HepG2 (cell line): ENCODE measurements around the gene ZNF691. TPM values are rescaled to one million over a fixed set of nuclear protein-coding genes. Genes with fewer than 3 reads are reported as not detected.
A peak's percentile ranks its signal among the peaks of the same experiment; 100 is the strongest.

Experiments used
- AHR ChIP-seq: IDR thresholded peaks from 2 replicates; pipeline ENCODE4 v1.6.1; 2018; ENCODE audit warnings: missing genetic modification reagents, missing compliant biosample characterization
- ASH2L ChIP-seq: fragments of 300-600, 200-600 bp; sonication (generic); IDR thresholded peaks from 2 replicates; pipeline ENCODE4 v1.7.0; 2017; ENCODE audit warnings: low read depth, mild to moderate bottlenecking, moderate library complexity, mixed read lengths, low read length; ENCODE audit not compliant: insufficient read length
- HMG20A ChIP-seq: IDR thresholded peaks from 2 replicates; pipeline ENCODE4 v1.6.1; 2016; ENCODE audit warnings: borderline replicate concordance
- HNRNPK ChIP-seq: fragments of 200-400 bp; formaldehyde crosslinking; IDR thresholded peaks from 2 replicates; pipeline ENCODE4 v1.6.1; 2018; ENCODE audit warnings: low read length, low read depth, moderate library complexity, mild to moderate bottlenecking; ENCODE audit not compliant: poor library complexity, severe bottlenecking
- MYC ChIP-seq: sonication (generic); formaldehyde crosslinking; IDR thresholded peaks from 2 replicates; pipeline ENCODE4 v1.9.0; 2021; ENCODE audit warnings: missing genetic modification reagents, borderline replicate concordance
- NFE2L1 ChIP-seq: sonication (generic); formaldehyde crosslinking; IDR thresholded peaks from 2 replicates; pipeline ENCODE4 v1.4.0; 2020; ENCODE audit warnings: missing genetic modification reagents, mild to moderate bottlenecking, borderline replicate concordance
- NFYC ChIP-seq: IDR thresholded peaks from 2 replicates; pipeline ENCODE4 v1.6.1; 2016; ENCODE audit warnings: missing genetic modification reagents, missing compliant biosample characterization
- PLRG1 ChIP-seq: fragments of 450-650 bp; conservative IDR thresholded peaks from 2 replicates; pipeline ENCODE4 v1.6.1; 2016
- REL ChIP-seq: sonication (generic); formaldehyde crosslinking; conservative IDR thresholded peaks from 2 replicates; pipeline ENCODE4 v1.8.0; 2022; ENCODE audit warnings: mild to moderate bottlenecking, missing genetic modification reagents, moderate library complexity
- SIX4 ChIP-seq: sonication (generic); formaldehyde crosslinking; IDR thresholded peaks from 2 replicates; pipeline ENCODE4 v1.4.0; 2020; ENCODE audit warnings: missing genetic modification reagents
- XRCC5 ChIP-seq: fragments of 200-400 bp; formaldehyde crosslinking; optimal IDR thresholded peaks from 2 replicates; pipeline ENCODE3; 2017; ENCODE audit warnings: mild to moderate bottlenecking, low read length
- ZC3H13 ChIP-seq: sonication (generic); formaldehyde crosslinking; IDR thresholded peaks from 2 replicates; pipeline ENCODE4 v1.8.1; 2023; ENCODE audit warnings: mild to moderate bottlenecking, missing genetic modification reagents, moderate library complexity
- ZNF17 ChIP-seq: sonication (generic); formaldehyde crosslinking; IDR thresholded peaks from 2 replicates; pipeline ENCODE4 v1.5.0; 2020; ENCODE audit warnings: mild to moderate bottlenecking, missing genetic modification reagents
- ZNF251 ChIP-seq: sonication (generic); formaldehyde crosslinking; IDR thresholded peaks from 2 replicates; pipeline ENCODE4 v1.9.0; 2021; ENCODE audit warnings: mild to moderate bottlenecking, missing genetic modification reagents
- ZNF274 ChIP-seq: sonication (generic); formaldehyde crosslinking; IDR thresholded peaks from 2 replicates; pipeline ENCODE4 v1.5.1; 2020; ENCODE audit warnings: mild to moderate bottlenecking, missing genetic modification reagents
- ZNF550 ChIP-seq: sonication (generic); formaldehyde crosslinking; IDR thresholded peaks from 2 replicates; pipeline ENCODE4 v1.4.0; 2020; ENCODE audit warnings: mild to moderate bottlenecking, missing genetic modification reagents, borderline replicate concordance
- ZNF567 ChIP-seq: sonication (generic); formaldehyde crosslinking; IDR thresholded peaks from 2 replicates; pipeline ENCODE4 v1.8.1; 2023; ENCODE audit warnings: mild to moderate bottlenecking, missing genetic modification reagents, borderline replicate concordance
- ZNF629 ChIP-seq: sonication (generic); formaldehyde crosslinking; conservative IDR thresholded peaks from 2 replicates; pipeline ENCODE4 v1.5.0; 2020; ENCODE audit warnings: missing genetic modification reagents
- ZNF777 ChIP-seq: sonication (generic); formaldehyde crosslinking; IDR thresholded peaks from 2 replicates; pipeline ENCODE4 v1.4.0; 2020; ENCODE audit warnings: missing genetic modification reagents
- ZSCAN31 ChIP-seq: sonication (generic); formaldehyde crosslinking; IDR thresholded peaks from 2 replicates; pipeline ENCODE4 v1.5.0; 2020; ENCODE audit warnings: low read depth, mild to moderate bottlenecking, missing genetic modification reagents
- polyA plus RNA-seq, 8 experiments: library from polyadenylated mRNA; depleted of rRNA in 3 of 8; stranded (reverse) in 7 of 8; unstranded in 1 of 8; fragments of >200 nt; fragmentation: Illumina TruSeq in 4 of 8; extraction: Trizol in 4 of 8; gene quantifications; 2 replicates each; pipeline versions ENCODE4 v1.2.1 to v1.2.3, GENCODE V29; 2011 to 2016; ENCODE audit warnings: low read depth in 4 of 8, missing spikeins in 1 of 8, mixed read lengths in 1 of 8; ENCODE audit not compliant: insufficient read depth in 1 of 8
- total RNA-seq, 5 experiments: library from RNA; depleted of rRNA; stranded (reverse); fragments of >200 nt; fragmentation: Illumina TruSeq; extraction: Trizol; gene quantifications; 2 replicates each; pipeline ENCODE4 v1.2.3, GENCODE V29; 2016; ENCODE audit warnings: low read depth in 1 of 5
- TF ChIP-seq, protein P1 (sequence below): sonication (generic); formaldehyde crosslinking; IDR thresholded peaks from 2 replicates; pipeline ENCODE4 v1.4.0; 2020; ENCODE audit warnings: mild to moderate bottlenecking, missing genetic modification reagents
- TF ChIP-seq, protein P2 (sequence below): IDR thresholded peaks from 2 replicates; pipeline ENCODE4 v1.6.1; 2016; ENCODE audit warnings: low read depth, borderline replicate concordance
- TF ChIP-seq, protein P3 (sequence below): conservative IDR thresholded peaks from 2 replicates; pipeline ENCODE4 v1.6.1; 2018; ENCODE audit warnings: missing genetic modification reagents
- TF ChIP-seq, protein P4 (sequence below): sonication (generic); formaldehyde crosslinking; IDR thresholded peaks from 2 replicates; pipeline ENCODE4 v1.4.0; 2020; ENCODE audit warnings: low read depth, missing genetic modification reagents

ZNF691 gene
- total and polyA plus RNA-seq, 2 of the 13 experiments (the other 11 are each of a cell fraction or from before 2014, with no cell fraction given) = 7.6 to 7.8 TPM

DNA sequence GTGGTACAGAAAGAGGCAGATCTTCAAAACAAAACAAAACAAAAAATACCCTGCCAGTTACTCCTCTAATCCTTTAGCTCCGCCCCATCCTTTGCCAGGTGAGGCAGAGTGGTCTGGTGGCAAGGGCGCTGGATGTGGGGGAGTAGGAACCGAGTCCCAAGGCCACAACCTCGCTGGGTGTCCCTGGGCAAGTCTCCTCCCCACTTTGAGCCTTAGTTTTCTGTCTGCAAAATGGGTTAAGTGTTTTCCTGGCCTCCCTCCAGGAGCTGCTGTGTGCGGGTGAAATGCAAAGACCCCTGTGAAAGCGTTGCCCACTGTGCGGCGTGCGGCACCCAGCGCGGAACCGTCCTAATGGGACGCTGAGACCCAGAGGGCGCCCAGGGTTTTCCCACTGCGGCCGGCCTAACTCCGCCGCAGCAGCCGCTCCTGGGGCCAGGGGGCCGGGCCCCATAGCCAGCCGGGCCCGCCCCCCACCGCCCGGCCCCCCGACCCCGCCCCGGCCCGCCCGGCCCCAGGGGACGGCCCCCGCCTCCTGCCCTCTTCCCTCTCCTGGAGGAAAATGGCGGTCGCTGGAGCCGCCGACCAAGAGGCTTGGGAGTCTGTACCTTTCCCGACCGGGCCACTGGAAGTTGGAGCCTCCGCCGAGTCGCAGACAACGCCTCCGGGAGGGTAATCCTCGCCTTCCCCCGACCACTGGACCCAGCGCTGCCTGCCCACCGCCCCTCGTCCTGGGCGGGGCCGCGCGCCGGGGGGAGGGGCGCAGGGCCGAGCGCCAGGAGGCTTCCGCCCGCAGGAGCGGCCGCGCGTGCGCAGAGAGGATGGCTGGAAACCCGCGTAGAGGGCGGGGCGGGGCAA, 29.6 kb upstream of the ZNF691 start, which contains the start of the genes ERMAP and SVBP (continued):
- TF ChIP-seq, protein P1, sequence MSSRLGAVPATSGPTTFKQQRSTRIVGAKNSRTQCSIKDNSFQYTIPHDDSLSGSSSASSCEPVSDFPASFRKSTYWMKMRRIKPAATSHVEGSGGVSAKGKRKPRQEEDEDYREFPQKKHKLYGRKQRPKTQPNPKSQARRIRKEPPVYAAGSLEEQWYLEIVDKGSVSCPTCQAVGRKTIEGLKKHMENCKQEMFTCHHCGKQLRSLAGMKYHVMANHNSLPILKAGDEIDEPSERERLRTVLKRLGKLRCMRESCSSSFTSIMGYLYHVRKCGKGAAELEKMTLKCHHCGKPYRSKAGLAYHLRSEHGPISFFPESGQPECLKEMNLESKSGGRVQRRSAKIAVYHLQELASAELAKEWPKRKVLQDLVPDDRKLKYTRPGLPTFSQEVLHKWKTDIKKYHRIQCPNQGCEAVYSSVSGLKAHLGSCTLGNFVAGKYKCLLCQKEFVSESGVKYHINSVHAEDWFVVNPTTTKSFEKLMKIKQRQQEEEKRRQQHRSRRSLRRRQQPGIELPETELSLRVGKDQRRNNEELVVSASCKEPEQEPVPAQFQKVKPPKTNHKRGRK = no peak
- peak; percentile 76; the same call in 1 of the 2 replicates for TF ChIP-seq ZC3H13
- TF ChIP-seq NFYC = no peak
- TF ChIP-seq, protein P2, sequence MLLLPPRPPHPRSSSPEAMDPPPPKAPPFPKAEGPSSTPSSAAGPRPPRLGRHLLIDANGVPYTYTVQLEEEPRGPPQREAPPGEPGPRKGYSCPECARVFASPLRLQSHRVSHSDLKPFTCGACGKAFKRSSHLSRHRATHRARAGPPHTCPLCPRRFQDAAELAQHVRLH = 0 out of 2 replicates have a peak, but pooled peaks have one; percentile 23
- peak; percentile 90 for TF ChIP-seq ZNF629 (CRISPR knock-in tag)
- TF ChIP-seq REL (CRISPR knock-in tag) = no peak
- TF ChIP-seq XRCC5 = no peak
- TF ChIP-seq PLRG1 = no peak
- 0 out of 2 replicates have a peak, but pooled peaks have one; percentile 24 for TF ChIP-seq ZNF274 (CRISPR knock-in tag)
- TF ChIP-seq ZNF777 = peak; percentile 38; the same call in 1 of the 2 replicates
- TF ChIP-seq, protein P3, sequence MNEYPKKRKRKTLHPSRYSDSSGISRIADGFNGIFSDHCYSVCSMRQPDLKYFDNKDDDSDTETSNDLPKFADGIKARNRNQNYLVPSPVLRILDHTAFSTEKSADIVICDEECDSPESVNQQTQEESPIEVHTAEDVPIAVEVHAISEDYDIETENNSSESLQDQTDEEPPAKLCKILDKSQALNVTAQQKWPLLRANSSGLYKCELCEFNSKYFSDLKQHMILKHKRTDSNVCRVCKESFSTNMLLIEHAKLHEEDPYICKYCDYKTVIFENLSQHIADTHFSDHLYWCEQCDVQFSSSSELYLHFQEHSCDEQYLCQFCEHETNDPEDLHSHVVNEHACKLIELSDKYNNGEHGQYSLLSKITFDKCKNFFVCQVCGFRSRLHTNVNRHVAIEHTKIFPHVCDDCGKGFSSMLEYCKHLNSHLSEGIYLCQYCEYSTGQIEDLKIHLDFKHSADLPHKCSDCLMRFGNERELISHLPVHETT (CRISPR knock-in tag) = no peak
- TF ChIP-seq, protein P4, sequence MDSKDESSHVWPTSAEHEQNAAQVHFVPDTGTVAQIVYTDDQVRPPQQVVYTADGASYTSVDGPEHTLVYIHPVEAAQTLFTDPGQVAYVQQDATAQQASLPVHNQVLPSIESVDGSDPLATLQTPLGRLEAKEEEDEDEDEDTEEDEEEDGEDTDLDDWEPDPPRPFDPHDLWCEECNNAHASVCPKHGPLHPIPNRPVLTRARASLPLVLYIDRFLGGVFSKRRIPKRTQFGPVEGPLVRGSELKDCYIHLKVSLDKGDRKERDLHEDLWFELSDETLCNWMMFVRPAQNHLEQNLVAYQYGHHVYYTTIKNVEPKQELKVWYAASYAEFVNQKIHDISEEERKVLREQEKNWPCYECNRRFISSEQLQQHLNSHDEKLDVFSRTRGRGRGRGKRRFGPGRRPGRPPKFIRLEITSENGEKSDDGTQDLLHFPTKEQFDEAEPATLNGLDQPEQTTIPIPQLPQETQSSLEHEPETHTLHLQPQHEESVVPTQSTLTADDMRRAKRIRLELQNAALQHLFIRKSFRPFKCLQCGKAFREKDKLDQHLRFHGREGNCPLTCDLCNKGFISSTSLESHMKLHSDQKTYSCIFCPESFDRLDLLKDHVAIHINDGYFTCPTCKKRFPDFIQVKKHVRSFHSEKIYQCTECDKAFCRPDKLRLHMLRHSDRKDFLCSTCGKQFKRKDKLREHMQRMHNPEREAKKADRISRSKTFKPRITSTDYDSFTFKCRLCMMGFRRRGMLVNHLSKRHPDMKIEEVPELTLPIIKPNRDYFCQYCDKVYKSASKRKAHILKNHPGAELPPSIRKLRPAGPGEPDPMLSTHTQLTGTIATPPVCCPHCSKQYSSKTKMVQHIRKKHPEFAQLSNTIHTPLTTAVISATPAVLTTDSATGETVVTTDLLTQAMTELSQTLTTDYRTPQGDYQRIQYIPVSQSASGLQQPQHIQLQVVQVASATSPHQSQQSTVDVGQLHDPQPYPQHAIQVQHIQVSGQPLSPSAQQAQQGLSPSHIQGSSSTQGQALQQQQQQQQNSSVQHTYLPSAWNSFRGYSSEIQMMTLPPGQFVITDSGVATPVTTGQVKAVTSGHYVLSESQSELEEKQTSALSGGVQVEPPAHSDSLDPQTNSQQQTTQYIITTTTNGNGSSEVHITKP (CRISPR knock-in tag) = peak; percentile 37; the same call in 1 of the 2 replicates
- TF ChIP-seq ZSCAN31 (CRISPR knock-in tag) = peak; percentile 32; the same call in 1 of the 2 replicates
- TF ChIP-seq ZNF17 = no peak
- no peak for TF ChIP-seq ZNF251 (CRISPR knock-in tag)
- no peak for TF ChIP-seq HMG20A (CRISPR knock-in tag)
- TF ChIP-seq ASH2L = peak; percentile 65
- no peak for TF ChIP-seq NFE2L1 (CRISPR knock-in tag)
- TF ChIP-seq HNRNPK = no peak
- no peak for TF ChIP-seq ZNF567 (CRISPR knock-in tag)
- no peak for TF ChIP-seq SIX4 (CRISPR knock-in tag)
- peak; percentile 40; the same call in 1 of the 2 replicates for TF ChIP-seq MYC
- no peak for TF ChIP-seq ZNF550
- no peak for TF ChIP-seq AHR (CRISPR knock-in tag)
